HG02938 (cell line): ENCODE measurements around the gene ZBTB48.
"Not testable (repeated sequence)": the region's sequence is repeated elsewhere in the genome, so short reads cannot be mapped to it uniquely, and the experiment has no call there.

Source experiments
- ATAC-seq: cut with Tn5 transposase; IDR thresholded peaks from one replicate; pipeline ENCODE4 v1.9.1; 2021; ENCODE audit warnings: mild to moderate bottlenecking, moderate library complexity; ENCODE audit not compliant: unreplicated experiment

ZBTB48 gene

GRCh38 chr1:6631058-6631457, 51.3 kb downstream of the ZBTB48 start:
- no peak for ATAC-seq

- ATAC-seq = no peak
Observed at GRCh38 chr1:6632588-6633514, 53.1 kb downstream of the ZBTB48 start.

GRCh38 chr1:6634371-6635052, 54.7 kb downstream of the ZBTB48 start:
- no peak for ATAC-seq

- no peak for ATAC-seq
Observed at GRCh38 chr1:6635161-6635909, 55.5 kb downstream of the ZBTB48 start.

GRCh38 chr1:6635910-6636760, 56.3 kb downstream of the ZBTB48 start:
- no peak for ATAC-seq

GRCh38 chr1:6636778-6637177, 57.0 kb downstream of the ZBTB48 start:
- ATAC-seq = not testable (repeated sequence)

- no peak for ATAC-seq
Observed at GRCh38 chr1:6637770-6638169, 58.0 kb downstream of the ZBTB48 start.

GRCh38 chr1:6638226-6638625, 58.4 kb downstream of the ZBTB48 start:
- no peak for ATAC-seq
